Effector CD4-positive, alpha-beta T cell (primary cell): ENCODE measurements around the gene EMP2.
"Not testable (repeated sequence)": the region's sequence is repeated elsewhere in the genome, so short reads cannot be mapped to it uniquely, and the experiment has no call there.

Experiments
- DNase-seq: peaks from one replicate; pipeline ENCODE4 v3.0.0-alpha.2; 2020

The EMP2 gene

DNA sequence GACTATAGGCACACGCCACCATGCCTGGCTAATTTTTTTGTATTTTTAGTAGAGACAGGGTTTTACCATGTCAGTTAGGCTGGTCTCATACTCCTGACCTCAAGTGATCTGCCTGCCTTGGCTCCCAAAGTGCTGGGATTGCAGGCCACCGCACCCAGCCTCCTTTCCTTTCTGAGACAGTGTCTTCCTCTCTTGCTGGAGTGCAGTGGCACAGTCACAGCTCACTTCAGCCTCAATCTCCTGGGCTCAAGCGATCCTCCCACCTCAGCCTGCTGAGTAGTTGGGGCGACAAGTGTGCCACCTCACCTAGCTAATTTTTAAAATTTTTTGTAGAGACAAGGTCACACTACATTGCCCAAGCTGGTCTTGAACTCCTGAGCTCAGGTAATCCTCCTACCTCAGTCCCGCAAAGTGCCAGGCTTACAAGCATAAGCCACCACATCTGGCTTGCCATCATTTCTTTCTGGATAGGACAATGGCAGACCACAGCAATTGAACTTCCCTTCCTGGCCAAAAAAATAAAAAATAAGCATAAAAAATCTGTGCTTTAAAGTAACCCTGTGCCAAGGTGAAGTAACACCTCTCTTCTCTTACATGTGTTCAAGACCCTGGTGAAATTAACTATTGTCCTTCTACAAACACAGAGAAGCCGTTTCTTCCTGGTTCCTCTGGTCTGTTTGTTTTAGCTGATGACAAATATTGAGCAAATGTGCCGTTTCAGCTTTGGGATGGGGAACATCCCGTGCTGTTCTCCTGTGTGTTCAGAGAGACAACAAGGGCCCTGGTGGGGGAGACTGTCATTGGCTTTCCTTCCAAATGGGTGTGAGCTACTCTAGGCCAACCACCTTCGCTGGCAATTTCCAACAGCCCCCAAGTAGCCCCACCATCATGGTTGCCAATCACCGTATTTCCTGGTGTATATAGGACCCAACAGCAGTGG is 60.2 kb downstream of the EMP2 start:
- DNase-seq = no peak

DNA sequence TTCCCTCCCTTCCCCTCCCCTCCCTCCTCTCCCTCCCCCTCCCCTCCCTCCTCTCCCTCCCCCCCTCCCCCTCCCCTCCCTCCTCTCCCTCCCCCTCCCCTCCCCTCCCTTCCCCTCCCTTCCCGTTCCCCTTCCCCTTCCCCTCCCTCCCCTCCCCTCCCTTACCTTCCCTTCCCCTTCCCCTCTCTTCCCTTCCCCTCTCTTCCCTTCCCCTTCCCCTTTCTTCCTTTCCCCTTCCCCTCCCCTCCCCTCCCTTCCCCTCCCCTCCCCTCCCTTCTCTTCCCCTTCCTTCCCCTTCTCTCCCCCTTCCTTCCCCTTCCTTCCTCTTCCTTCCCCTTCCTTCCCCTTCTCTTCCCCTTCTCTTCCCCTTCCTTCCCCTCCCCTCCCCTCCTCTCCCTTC is 61.1 kb downstream of the EMP2 start:
- DNase-seq = no peak

DNA sequence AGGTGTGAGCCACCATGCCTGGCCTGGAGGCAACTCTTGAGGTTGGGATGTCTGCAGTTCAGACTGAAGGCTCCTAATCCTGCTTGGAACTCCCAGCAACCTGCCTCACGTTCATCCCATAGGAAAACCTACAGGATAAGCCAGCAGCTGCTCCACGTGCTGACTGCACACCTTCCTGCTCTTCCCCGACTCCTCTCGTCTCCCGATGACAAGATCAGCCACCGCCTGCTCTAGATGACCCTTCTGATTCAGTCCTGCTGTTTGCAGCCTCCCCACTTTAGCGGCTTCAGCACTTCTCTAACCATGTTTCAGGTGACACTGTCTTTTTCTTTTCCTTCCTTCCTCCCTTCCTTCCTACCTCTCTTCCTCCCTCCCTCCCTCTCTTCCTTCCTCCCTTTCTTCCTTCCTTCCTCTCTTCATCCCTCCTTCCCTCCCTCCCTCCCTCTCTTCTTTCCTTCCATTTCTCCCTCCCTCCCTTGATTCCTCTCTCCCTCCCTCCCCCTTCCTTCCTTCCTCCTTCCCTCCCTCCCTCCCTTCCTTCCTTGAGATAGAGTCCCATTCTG is 61.8 kb downstream of the EMP2 start:
- no peak for DNase-seq

DNA sequence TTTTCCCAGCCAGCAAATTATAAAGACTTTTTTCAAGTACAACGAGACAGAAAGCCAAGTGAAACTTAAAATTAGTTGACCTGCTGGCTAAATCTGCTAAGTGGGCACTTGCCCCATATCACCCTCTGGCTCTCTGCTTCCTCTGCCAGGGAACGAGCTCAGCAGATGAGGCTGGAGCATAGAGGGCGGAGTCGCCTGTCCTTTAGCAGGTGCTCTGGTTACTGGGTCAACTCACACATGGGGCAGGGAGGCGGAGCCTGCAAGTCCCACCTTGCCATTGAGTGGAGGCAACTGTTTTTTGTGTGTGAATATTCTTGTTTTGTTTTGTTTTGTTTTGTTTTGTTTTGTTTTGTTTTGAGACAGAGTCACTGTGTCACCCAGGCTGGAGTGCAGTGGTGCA is 62.5 kb downstream of the EMP2 start:
- no peak for DNase-seq

DNA sequence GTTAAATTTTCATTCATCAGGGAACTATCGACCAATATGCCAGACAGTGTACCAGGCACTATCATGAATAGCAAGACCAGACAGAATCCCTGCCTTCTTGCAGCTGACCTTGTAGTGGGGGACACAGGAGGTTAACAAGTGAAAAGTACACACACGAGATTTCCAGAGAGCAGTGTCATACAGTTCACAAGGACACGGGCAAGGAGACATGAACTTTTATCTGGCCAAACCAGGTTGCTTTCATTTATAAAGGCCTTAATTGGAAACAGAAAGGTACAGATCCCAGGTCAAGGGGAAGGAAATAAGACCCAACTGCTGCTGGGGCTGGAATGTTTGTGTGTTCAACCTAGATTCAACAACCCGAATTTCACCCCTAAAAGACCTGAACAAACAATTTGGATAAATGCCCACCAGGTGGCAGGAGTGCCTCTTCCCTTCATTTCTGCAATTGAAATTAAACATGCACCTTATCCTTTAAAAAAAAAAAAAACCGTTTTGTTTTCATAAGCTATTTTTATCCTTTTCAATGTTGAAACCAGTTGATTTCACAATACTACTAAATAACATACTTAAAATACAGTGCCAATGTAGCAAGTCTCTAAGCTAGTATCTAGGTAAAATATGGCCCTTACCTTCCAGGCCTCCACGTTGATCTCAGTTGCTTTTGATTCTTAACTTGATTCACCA is 65.9 kb downstream of the EMP2 start:
- DNase-seq = peak; percentile 16

DNA sequence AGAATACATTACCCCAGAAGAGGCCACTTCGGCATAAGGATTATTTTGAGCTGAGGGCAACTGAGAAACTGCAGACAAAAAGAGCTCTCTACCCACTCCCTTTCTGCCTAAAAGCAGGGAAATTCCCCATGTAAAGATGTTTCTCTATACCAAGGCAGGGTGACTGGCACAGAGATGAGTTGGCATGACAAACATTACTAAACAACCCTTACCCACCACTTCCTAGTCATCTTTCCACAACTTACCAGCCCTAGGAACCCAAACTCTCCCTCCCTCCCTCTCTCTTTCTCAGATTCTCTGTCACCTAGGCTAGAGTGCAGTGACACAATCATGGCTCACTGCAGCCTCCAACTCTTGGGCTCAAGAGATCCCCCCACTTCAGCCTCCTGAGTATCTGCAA is 68.6 kb downstream of the EMP2 start:
- no peak for DNase-seq

DNA sequence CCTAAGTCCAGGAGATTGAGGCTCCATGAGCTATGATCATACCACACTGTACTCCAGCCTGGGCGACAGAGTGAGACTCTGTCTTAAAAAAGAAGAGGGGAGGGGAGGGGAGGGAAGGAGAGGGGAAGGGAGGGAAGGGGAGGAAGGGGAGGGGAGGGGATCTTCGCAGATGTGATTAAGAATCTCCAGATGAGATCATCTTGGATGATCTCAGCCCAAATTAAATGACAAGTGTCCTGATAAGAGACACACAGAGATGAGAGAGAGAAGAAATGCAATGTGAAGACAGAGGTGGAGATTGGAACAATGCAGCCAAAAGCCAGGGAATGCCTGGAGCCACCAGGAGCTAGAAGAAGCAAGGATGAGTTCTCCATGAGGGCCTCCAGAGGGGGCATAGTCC is 70.1 kb downstream of the EMP2 start:
- no peak for DNase-seq

DNA sequence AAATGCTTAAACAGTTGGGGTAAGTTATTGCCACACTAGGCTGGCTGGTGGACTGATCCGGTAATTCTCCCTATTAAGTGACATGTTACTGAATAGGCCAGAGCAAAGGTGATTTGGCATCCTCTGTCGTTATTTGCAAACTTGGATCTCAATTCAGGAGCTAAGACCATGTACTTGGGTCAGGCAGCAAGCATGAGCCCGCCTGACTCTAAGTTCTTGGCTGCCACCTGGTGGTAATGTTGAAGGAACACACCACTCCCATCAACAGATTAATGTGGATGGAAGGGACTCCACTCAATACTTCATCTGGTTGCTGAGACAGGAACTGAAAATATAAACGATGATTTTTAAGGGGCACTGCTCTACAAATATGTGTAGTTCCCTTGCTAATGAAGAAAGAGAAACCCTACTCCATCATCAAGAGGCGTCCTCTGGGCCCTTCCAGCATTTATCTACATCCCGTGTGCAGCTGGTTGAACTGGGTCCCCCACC is 70.8 kb downstream of the EMP2 start:
- DNase-seq = peak; percentile 61

DNA sequence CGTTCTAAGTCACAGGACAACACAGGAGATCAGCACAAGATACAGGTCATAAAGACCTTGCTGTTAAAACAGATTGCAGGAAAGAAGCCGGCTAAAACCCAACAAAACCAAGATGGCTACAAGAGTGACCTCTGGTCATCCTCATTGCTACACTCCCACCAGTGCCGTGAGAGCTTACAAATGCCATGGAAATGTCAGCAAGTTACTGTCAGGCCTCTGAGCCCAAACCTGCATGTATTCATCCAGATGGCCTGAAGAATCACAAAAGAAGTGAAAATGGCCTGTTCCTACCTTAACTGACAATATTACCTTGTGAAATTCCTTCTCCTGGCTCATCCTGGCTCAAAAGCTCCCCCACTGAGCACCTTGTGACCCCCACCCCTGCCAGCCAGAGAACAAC is 75.1 kb downstream of the EMP2 start:
- not testable (repeated sequence) for DNase-seq

DNA sequence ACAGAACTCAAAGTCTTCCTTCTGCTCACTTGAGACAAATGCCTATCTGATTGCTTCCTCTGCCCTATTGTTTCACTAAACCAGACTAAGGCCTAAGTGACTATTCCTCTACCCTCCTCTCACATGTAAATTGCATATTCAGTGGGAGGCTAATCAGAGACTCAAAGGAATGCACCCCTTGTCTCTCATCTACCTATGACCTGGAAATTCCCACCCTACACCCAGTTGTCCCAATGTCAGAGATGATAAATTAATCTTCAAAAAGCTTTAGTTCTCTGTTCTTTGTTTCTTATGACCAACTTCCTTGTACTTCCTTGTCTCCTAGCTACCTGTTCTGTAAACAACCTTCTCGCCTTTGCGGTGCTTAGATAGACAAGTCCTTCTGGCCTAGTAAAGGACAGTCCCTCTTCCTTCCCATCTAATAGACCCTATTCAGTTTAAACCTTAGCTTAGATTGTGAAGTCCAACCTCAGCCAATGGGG is 76.0 kb downstream of the EMP2 start:
- no peak for DNase-seq

DNA sequence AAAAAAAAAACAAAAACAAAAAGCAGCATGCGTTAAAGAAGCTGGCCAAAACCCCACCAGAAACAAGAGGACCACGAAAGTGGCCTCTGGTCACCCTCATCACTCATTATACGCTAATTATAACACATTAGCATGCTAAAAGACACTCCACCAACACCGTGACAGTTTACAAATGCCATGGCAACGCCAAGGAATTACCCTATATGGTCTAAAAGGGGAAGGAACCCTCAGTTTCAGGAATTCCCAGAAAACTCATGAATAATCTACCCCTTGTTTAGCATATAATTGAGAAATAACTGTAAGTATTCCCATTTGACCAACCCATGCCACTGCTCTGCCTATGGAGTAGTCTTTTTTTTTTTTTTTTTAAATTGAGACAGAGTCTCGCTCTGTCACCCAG is 77.6 kb downstream of the EMP2 start:
- DNase-seq = no peak

DNA sequence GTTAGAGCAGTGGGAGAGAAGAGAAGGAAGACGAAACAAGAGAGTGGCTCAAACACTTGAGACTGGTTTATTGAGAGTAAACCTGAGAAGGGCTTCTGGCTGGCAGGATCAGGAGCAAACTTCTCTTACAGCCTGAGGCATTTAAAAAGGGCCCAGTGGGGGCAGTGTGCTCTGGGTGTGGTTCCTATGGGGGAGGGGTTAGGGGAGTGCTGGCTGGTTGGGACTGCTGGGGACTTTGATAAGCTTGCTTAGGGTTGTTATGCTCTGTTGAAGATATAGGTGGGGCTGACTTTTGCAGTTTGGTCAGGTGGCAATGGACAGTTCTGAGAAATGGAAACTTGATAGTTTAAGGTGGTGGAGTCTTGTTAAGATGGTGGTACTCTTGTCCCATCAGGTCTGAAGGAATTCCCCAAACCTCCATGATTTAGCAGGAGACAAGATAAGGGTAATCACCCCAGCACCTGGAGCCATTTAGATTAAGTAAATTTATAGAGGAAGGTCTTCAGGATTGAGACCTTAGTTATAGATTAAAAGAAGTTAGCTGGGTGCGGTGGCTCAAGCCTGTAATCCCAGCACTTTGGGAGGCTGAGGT is 79.3 kb downstream of the EMP2 start:
- DNase-seq = no peak

DNA sequence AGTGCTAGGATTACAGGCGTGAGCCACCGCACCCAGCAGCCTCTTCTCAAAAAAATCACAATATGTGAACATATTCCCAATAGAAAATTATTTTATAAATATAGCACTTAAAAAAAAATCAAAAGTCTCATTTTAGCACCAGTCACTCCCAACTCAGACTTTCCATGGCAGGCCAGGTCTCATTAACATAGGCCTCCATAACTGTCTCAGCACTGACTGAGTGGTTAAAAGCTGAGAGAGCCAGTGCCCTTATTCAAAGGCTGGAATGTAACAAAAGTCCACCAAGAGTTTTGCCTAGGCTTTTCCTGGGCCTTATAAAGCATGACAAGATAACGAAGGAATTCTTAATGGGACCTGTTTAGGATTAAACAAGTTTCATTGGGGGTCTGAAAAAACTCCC is 79.8 kb downstream of the EMP2 start:
- DNase-seq = no peak

DNA sequence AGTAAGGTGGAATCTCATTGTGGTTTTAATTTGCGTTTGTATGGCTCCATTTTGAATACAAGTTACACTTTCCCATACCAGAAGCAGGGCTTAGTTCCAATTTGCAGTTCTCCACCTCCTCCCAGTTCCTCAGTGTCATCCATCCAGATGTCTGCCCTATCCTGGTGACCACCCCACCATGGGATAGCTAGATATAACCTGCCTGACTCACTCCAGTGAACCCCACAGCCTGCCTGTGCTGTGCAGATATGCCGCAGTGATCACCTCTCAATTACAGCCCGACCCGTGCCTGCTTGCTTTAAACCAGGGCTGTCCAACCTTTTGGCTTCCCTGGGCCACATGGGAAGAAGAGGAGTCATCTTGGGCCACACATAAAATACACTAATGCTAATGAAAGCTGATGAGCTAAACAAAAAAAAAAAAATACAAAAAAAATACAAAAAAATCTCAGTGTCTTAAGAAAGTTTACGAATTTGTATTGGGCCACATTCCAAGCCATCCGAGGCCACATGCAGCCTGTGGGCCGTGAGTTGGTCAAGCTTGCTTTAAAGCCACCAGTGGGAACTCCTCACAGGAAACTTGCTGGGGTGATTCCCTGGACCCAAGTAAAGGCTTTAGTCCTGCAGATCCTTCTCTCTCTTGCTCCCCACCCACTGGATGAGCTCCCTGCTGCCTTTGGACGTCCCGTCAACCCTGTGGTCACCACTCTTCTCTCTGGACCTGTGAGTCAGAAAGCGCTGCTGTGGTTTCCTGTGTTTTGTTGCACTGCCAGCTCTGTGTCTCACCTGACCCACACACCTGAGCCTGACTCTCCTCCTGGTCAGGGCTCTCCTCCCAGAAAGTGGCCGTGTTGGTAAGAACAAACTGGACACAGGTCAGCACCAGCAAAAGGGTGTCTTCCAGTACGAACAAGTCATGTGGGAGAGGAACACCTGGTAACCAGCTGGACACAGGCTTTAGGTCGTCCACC is 83.0 kb downstream of the EMP2 start:
- DNase-seq = no peak

DNA sequence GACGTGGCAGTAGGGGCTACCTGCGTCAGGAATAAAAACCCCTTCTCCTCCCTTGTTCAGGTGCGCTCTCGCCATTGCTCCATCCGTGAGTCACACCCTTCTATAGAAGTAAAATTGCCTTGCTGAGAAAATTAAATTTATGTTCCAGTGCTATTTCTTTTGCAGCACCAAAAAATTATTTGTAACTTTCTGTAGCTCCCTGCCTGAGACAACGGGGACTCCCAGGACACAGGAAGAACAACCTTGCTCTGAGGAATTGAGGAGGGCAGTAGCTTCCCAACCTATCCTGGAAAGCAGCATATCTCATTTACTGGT is 85.4 kb downstream of the EMP2 start:
- no peak for DNase-seq

DNA sequence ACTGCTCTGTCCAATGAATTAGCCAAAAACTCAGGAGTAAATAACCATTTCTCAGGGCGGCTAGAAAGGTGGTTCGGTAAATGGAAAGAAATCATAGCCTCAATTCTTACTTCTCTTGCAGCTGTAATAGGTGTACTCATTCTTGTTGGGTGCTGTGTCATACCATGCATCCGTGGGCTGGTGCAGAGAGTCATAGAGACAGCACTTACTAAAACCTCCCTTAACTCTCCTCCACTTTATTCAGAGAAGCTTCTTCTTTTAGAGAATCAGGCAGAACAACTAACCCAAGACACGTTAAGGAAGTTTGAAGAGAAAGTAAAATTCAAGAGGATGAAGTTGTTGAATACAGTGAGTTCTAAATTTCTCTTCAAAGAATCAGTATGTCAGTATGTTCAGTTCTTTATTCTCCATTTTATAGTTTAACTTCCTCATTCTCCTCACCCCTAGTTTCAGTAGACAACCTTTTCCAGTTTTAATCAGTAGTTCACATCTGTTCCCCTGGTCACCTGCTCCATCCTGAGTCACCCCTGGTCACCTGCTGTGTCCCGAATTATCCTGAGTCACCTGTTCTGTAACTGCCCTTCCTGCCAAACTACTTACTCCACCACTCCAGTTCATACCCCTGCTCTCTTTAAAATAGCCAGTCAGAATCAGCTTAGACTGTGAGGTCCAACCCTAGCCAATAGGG is 85.9 kb downstream of the EMP2 start:
- no peak for DNase-seq

DNA sequence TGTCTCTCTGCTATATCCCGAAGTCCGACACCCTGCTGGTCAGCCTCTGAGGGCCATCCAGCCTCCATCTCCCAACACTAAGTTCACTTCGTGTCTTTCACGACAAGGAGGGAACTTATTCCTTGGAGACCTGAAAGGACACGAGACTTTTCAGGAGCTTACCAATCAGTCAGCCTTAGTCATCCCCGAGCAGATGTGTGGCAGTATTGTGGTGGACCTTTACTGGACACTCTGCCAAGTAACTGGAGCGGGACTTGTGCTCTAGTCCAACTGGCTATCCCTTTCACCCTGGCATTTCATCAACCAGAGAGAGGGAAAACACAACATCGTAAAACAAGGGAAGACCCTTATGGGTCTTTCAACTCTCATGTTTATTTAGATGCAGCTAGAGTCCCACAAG is 87.1 kb downstream of the EMP2 start:
- no peak for DNase-seq

DNA sequence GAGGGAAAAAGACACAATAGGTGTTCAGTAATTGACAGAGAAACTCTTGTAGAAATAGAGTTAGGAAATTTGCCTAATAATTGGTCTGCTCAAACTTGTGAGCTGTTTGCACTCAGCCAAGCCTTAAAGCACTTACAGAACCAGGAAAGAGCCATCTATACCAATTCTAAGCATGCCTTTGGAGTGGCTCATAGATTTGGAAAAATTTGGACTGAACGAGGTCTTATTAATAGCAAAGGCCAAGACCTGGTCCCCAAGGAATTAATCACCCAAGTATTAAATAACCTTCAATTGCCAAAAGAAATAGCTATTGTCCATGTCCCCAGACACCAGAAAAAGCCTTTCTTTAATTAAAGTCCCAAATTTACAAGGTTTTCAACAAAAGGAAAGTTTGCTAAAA is 90.3 kb downstream of the EMP2 start:
- DNase-seq = no peak

DNA sequence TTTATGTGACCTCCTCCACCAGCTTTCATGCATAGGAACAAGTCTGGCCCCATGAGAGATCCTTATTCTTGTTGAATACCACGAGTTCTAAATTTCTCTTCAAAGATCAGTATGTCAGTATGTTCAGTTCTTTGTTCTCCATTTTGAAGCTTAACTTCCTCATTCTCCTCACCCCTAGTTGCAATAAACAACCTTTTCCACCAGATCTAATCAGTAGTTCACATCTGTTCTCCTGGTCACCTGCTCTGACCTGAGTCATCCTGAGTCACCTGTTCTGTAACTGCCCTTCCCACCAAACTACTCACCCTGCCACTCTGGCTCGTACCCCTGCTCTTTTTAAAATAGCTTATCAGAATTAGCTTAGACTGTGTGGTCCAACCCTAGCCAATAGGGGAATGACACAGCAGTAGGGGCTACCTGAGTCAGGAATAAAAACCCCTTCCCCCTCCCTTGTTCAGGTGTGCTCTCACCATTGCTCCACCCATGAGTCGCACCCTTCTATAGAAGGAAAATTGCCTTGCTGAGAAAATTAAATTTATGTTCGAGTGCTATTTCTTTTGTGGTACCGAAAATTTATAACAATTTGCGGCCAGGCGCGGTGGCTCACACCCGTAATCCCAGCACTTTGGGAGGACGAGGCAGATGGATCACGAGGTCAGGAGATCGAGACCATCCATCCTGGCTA is 94.6 kb downstream of the EMP2 start:
- DNase-seq = no peak

DNA sequence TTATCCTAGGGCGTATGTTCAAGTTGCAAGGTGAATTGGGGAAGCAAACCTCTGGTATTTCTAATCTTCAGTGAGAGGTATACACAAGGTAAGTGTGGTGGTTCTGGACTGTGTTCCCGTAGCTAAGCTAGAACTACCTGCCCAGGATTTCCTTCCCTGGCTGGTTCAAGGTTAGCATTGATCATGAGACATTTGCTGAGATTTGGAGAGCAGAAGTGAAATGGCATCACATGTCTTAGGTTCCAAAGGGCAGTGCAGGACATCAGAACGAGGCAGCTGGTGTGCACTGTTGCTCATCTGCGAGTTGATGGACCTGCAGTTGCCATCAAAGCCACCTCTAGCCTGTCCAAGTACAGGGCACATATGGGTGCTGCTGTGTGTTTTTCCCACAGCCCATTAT is 95.2 kb downstream of the EMP2 start:
- DNase-seq = no peak

DNA sequence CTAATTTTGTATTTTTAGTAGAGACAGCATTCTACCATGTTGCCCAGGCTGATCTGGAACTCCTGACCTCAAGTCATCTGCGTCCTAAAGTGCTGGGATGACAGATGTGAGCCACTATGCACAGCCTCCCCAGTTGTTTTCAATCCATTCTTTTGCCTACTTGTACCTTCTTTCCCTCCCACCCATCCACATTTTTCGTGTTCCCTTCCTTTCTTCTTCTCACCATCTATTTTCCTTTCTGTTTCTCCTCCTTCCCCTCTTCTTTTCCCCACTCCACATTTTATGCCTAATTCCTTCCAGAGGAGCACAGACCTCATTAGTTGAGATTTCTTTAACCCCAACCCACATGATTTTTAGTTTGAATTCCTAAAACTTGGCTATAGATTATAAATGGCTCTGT is 100.2 kb downstream of the EMP2 start:
- DNase-seq = no peak
